GM15510 (cell line): Measurements from ENCODE around the gene STX16.

Source experiments
- POLR2A ChIP-seq: IDR thresholded peaks from 3 replicates; pipeline ENCODE4 v1.6.1; 2011; ENCODE audit warnings: borderline replicate concordance; ENCODE audit not compliant: insufficient read length; ENCODE audit errors: extremely low read depth

The STX16 gene

DNA sequence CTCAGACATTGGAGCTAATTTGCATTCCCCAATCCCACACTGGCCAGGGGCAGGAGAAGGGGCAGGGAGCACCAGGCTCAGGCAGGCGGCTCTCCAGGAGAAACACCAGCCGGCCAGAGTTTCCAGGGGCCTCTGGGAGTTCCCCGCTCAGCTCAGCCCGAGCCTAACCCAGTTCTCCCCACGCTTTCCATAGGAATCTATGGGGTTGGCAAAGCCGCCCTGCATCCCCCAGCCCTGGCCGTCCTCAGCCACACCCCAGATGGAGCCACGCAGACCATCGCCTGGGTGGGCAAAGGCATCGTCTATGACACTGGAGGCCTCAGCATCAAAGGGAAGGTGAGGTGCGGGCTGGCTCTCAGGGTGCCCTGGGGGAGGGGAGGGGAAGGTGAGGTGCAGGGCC, 49.7 kb downstream of the STX16 start:
- no peak for TF ChIP-seq POLR2A

DNA sequence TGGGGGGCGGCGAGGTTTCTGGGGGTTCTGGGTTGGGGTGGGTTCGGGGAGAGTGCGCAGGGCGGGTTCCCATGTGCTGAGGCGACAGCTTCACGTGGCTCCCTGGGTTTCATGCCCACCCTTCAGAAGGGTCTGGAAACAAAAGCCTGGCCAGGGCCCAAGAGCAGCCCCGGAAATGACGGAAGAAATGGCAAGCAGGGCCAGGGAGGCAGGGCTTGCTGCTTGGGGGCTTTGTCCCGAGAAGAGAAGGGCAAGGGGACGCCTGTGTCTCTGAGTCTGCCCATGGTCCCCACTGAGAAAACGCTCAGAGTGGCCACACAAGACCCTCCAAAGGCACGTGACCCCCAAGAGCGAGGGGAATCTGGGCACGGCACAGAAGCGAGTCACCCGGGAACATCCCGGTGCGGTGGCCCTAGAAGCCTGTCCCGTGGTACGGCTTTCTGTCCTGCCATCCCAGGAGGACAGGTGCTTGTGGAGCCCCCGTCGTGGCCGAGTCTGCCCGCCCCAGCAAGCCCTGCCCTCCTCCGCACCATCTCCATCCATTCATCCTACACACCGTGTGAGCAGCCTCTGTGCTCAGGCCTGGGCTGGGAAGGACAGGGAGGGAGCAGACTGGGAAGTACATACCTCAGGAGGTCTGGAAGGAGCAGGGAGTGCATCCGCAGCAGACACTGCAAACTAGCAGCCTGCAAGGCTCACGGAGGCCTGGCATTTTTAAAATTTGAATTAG, 50.5 kb downstream of the STX16 start:
- TF ChIP-seq POLR2A = no peak

DNA sequence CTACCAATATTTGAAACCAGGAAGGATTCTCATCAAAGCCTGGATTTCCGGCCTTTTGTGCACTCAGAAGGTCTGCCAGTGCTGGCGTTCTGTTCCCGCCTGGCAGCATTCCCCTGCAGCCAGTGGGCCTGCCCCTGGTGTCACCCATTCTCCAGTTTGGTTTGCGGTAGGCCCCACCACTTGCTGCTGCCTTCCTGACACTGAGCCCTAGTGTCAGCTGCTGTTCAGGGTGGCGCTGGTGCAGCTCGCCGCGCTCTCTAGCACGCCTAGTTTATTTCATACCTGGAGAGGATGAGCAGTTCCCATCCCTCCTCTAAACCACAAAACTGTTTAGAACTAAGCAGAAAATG, 51.1 kb downstream of the STX16 start:
- TF ChIP-seq POLR2A = no peak

DNA sequence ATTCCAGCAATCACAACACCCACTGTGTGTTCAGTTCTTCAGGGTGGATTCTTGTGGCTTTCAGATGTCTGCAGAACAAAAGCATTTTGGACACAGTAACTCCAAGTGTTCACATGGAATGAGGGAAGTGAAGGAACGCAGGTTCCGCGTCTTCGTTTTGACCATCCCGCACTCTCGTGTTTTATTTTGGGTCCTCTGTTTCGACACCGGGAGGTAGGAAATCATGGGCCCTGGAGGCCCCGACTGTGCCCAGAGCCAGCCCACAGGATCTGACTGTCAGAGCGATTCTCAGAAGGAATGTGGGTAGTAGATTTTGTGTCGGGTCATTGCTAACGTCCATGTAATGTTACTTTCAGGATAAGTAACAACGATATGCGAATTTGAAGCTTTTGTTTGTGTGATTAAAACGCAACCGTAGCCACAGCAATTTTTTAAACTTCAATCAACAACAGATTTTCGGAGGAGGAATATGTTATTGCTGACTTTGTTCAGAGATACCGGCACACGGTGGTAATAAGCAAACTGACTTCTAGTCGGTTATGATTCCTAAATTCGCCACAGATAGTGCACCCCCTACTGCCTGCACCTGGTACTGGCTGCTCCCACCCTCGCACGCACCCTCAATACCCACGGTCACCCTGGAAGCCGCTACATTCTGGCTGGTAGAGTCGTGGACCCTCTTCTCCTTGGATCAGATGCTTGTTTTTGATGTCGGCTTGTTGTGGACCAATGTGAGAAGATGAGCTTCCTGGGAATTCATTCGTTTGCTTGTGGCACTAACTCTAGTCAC, 52.0 kb downstream of the STX16 start:
- no peak for TF ChIP-seq POLR2A

DNA sequence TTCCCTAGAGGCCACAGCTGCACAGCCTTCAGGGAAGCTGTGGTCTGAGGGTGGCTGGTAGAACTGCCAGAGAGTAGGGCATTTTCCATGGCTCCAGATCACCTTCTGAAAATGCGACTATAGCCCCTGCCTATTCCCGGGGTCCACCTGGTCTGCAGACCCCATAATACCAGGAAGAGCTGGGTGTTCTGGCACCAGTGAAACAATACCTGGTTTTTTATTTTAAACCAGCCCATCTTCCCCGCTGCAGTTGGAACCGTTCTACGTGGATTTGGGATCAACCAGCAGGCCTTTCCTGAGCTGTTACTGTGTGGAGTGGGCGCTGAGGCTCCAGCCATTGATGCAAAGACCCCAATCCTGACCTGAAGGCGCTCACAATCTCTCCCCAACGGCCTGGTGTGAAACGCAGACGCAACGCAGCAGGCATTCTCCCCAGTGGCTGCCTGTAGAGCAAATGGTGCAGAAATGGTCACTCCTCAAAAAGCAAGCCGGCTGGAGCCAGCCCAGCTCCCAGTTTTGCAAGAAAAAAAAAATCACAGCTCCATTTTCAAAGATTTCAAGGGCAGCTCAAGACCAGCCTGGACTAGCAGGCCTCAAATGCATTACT, 52.8 kb downstream of the STX16 start:
- TF ChIP-seq POLR2A = no peak

DNA sequence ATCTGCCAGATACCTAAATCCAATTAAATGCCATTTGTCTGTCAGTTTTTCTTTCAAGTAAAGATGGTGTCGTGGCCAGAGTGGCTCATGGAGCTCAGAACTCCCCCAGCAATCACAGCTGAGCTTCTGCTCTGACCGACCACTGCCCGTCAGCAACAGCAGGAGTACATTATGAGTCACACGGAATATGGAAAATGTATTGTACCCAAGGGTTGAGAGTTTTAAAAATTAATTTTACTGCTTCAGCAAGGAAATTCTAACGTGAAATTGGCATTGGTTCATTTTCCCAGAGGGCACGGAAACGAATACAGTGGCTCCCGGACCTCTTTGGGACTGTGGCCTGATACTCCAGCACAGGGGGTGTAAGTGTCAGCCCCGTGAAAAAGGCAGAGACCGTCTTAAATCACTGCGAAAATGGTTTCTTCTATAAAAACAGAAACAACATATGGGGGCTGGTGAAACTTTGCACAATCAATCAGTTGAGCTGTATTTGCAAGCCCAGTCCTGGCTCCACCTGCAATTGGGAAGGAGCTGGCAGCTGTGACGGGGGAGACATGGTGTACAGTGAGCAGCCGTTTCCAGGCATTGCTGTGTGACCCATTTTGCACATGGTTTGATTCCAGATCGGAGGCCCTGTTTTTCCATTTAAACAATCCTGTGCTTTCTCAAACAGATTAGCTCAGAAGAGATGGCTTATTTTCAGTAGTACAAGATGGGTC, 54.3 kb downstream of the STX16 start:
- no peak for TF ChIP-seq POLR2A

DNA sequence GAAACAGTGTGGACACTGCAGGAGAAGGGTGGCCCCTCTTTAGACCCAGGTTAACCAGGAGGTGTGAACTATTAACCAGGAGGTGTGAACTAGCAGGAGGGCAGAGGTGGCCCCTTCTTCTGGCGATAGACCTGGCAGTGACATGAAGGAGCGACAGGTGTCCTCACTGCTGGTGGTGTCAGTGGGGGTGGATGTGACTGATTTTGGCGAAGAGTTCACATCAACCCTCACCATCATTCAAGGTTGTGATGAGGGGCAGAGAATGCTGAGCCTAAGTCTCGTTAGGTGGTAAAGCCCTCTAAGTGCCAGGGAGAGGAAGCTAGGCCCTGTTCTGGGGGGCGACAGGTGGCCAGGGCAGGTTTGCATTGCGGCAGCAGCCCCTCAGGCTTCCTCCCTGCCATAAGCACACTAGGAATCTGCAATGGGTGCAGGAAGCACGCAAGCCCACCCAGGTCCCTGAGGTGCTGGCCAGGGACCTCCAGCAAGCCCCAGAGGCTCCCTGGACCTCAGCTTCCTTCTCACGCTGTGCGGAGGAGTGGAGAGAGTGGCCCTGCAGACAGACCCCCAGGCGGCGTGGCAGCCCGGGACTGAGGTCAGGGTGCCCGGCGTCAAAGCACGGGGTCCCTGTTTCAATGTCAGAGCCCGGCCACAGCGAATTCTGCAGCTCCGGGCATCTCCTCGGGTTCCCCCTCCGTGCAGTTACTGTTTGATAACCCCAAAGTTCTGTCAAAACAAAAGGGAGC, 55.2 kb downstream of the STX16 start:
- TF ChIP-seq POLR2A = no peak

DNA sequence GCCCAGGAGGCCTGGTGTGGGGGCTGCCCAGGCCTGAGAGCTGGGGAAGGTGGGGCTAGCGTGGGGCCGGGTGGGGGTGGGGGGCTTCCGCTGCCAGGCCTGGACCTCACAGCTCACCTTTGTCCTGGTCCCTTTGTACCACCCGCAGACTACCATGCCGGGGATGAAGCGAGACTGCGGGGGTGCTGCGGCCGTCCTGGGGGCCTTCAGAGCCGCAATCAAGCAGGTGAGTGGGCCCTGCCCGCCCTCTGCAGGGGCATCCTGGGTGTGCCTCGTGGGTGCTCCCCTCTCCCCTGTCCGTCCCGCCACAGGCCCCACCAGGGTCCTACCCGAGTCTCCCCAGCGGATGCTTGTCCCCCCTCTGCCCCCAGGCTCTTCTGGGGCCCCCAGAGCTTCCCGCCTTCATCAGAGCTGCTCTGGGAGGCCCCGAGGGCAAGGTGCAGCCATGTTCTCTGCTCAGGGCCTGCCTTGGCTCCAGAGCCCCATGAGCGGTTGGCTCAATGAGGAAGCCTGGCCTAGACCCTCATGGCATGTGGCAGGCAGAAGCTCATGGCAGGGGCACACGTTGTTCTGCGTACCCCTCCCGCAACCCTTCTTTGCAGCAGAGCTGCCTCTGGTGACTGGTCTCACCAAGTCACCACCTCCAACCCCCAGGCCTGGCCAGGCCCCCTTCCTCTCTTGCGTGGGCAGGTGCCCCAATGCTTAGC, 56.0 kb downstream of the STX16 start:
- TF ChIP-seq POLR2A = no peak

DNA sequence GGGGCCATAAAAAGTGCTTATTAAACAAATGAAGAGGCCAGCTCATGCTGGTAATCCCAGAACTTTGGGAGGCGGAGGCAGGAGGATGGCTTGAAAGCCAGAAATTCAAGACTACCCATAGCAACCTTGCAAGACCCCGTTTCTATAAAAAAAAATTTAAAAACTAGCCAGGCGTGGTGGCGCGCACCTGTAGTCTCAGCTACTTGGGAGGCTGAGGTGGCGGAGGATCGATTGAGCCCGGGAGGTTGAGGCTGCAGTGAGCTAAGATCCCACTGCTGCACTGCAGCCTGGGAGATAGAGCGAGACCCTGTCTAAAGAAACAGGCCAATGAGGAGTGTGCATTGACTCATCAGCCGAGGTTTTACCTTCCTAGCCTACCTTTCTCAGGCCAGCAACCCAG, 56.7 kb downstream of the STX16 start:
- TF ChIP-seq POLR2A = no peak

DNA sequence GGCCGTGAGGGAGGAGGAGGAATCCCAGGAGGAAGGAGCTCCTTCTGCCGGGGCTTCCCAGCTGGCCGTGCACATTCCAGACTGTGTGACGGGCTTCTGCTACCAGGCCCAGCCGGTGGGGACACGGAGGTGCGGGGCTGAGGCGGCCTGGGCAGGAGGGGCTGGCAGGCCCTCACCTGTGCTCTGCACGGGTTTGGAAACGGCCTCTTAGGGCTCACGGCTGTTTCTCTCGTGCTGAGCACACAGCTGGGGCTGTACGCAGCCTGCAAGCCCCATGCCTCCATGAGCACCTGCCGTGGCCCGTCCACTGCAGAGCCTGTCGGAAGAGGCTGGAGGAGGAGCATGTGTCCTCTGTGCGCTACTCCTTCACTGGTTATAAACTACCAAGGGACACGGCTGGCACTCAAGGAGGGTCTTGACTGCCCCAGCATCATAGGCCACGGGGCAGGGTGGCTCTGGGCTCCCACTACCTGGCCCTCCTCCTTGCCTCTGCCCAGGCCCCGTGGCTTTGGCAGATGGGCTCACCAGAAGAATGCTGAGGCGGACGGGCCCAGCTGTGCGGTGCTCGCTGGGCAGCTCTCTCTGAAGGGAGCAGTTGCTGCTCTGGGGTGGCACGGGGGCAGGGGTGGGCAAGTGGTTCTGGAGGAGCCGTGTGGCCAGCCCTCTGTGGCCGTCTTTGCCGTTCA, 57.3 kb downstream of the STX16 start:
- TF ChIP-seq POLR2A = no peak

DNA sequence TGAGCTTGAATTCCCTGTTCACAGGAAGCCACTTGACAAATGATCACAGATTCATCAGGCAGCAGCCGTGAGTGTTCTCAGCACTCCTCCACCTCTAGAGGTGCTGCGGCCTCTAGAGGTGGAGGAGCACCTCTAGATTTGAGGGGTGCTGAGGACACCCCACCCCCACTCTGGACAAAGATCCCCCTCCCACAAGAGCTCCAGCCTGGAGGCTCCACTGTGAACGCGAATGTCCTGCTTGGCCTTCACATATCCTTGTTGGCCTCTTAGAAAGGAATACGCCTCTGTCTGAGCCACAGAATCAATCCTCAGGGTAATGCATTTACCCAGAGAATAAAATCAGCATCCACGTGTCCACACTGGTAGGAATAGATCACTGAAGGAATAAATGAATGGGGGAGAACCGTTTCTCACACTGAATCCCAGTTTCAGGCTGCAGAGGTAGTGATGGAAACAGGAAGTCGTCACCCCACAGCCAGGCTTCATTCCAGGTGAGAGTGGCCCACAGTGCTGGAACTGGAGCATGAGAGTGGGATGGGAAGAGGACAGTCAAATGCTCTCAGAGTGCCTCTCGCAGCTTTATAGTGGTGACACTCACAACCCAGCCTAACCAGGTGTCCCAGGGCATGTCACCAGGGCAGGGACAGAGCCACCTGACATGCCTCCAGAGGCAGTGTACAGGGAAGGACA, 58.1 kb downstream of the STX16 start:
- TF ChIP-seq POLR2A = no peak

DNA sequence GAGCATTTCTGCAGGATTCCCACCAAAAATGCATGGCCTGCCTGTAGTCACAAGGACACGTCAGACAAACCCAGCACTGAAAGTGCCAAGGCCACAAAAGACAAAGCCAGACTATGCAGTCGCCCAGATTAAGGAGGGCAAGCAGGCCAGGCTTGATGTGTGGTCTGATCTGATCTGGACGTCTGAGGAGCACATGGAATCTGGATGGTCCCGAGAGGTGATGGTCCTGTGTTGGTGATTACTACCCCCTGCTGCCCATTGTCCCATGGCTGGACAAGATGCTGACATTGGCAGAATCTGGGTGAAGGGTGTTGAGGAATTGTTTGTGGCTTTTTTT, 58.6 kb downstream of the STX16 start:
- TF ChIP-seq POLR2A = no peak
